NCI-H510A (cell line): Measurements from ENCODE around the gene GDPD5.

Source experiments
- DNase-seq: peaks from one replicate; lab custom pipeline; 2025; lab: John Stamatoyannopoulos, UW

Gene GDPD5

GRCh38 chr11:75492181-75492820 is 33.4 kb downstream of the GDPD5 start:
- DNase-seq = peak; percentile 29

GRCh38 chr11:75491465-75491864 is 34.3 kb downstream of the GDPD5 start:
- no peak for DNase-seq

GRCh38 chr11:75490221-75491181 is 35.2 kb downstream of the GDPD5 start:
- no peak for DNase-seq

DNA sequence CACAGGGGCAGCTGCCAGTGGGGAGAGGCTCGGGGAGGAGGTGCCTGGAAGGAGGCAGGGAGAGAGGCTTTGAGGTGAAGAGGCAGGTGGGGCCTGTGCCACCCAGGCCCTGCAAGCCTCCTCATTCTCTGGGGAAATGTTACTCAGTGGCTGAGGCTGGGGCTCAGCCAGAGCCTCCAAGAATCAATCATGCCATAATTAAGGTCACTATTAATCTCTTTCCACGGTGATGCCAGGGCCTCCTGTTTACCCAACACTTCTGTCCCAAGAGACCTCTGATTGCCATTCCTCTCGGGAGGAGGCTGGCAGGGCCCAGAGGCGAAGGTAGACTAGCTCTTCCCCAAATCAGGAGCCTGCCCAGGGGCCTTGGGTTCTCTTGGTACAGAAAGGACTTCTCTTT is 38.4 kb downstream of the GDPD5 start:
- DNase-seq = no peak

DNA sequence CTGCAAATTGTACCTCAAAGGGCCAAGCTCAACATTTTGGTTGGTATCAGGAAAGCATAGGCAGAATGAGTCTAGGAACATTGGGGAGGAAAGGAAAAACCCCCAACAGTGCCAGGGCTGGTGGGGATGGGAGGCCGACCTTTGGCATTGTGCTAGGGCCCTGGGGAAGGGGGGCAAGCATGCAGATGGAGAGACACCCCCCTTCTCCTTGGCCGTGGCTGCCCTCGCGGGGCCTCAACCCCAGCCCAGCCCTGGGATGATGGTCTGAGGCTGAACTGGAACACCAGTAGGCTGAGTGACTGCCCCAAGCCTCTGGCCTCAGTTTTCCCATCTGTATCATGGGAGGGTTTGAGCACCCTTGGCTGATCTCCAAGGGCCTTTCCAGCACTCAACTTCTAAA is 40.0 kb downstream of the GDPD5 start:
- DNase-seq = no peak

GRCh38 chr11:75482931-75483469 is 42.7 kb downstream of the GDPD5 start:
- DNase-seq = no peak

DNA sequence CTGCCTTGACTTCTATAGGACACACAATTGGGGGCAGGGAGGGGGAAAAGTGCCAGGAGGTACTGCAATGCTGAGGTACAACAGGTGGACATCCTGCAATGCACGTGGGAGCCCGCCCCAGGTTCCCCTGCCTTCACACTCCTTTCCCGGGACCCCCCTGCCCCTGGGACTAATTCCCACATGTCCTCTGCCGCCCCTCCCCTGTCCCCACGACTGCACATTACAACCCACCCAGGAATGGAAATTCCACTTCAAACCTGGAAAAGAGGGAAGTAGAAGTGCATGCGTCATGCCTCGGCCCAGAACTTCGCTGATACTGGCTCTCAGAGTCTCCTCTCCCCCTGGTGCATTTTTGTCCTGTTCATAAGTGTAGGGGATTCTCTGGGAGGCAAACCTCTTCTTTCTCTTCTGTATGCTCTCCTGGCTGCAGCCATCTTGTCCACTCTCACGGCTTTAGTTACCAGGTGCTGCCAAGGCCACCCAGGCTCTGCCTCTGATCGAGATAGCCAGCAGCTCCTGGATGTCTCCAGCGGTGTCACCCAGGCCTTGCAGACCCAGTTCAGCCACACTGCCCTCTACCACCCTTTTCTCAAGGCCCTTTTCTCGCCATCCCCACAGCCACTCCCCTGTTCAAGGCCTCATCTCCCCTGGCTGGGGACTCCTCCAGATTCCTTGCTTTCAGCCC is 43.7 kb downstream of the GDPD5 start:
- DNase-seq = no peak

GRCh38 chr11:75481223-75481921 is 44.4 kb downstream of the GDPD5 start:
- no peak for DNase-seq

DNA sequence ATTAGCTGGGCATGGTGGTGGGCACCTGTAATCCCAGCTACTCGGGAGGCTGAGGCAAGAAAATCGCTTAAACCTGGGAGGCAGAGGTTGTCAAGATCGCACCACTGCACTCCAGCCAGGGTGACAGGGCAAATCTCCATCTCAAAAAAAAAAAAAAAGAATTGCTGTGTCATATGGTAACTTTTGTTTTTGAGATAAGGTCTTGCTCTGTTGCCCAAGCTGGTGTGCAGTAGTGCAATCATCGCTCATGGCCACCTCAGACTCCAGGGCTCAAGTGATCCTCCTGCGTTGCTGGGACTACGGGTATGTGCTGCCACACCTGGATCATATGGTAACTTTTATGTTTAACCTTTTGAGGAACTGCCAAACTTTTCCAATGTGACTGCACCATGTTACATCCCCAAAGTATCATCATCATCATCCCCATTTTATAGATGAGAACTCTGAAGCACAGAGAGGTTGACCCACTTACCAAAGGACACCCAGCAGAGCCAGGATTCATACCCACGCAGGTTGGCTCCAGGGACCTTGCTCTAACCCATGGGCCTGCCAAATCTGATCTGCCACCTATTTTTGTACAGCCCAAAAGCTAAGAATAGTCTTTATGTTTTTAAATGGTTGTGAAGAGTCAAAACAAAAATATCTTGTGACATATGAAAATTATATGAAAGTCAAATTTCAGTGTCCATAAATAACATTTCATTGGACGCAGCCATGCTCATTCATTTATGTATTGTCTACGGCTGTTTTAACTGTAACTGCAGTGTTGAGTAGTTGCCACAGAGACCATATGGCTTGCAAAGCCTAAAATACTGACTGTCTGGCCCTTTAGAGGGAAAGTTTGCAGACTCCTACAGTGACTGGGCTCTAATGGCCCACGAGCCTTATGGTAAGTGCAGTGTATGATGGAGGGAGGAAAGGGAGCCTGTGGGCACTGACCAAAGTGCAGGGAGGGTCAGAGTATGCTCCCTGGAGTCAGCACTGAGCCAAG is 45.3 kb downstream of the GDPD5 start:
- DNase-seq = no peak

DNA sequence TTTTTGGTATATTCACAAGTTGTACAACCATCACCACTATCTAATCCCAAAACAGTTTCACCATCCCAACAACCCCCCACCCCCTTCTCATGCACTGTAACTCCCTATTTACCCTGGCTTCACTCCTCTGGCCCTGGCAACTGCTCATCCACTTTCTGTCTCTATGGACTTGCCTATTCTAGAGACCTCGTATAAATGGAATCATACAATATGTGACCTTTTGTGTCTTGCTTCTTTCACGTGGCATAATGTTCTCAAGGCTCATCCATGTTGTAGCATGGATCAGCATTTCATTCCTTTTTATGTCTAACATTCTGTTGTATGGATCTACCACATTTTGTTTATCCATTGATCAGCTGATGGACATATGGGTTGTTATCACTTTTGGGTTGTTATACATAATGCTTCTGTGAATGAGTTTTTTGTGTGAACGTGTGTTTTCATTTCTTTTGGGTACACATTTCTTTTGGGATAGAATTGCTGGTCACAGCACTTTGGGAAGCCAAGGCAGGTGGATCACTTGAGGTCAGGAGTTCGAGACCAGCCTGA is 46.1 kb downstream of the GDPD5 start:
- no peak for DNase-seq

GRCh38 chr11:75478783-75479596 is 46.8 kb downstream of the GDPD5 start:
- no peak for DNase-seq

- DNase-seq = no peak
Observed at GRCh38 chr11:75477614-75477935, 48.2 kb downstream of the GDPD5 start.

DNA sequence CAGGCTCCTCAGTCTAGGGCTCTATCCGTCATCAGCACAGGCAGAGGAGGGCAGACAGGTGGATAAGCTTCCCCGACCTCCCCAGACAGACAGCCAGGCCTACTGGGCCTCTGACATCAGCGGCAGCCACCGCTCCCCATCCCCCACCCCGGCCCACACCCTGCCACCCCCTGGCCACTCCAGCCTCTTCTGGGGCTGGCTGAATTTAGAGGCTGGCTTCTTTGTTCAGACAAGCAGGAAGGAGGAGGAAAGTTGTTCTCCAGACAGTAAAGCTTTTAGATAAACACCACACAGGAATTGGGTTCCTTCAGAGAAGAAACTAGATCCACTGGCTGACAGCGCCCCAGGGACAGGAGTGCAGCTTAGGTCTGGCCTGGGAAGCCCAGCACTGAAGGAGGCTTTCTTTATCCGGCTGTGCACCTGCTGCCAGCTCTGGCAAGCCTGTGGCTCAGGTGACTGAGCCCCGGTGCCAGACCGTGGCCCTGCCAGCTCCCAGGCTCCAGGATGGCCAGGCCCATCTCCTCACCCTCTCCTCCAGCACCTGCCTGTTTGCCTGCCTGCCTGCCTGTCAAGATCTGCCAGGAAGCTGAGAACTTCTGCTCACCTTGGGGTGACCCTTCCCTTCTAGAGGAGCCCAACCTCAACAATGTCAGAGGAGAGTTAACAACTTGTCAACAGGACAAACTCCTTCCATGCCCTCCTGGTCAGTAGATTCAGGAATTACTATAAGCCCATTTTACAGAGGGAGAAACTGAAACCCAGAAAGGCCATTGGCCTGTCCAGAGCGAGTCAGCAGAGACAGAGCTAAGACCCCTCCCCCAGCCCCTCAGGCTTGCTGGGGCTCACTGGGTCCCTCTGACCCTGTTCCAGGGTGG is 48.8 kb downstream of the GDPD5 start:
- DNase-seq = peak; percentile 68

- DNase-seq = peak; percentile 62
Observed at GRCh38 chr11:75475767-75476650, 49.7 kb downstream of the GDPD5 start.

- DNase-seq = peak; percentile 35
Observed at GRCh38 chr11:75474878-75475766, 50.6 kb downstream of the GDPD5 start.

DNA sequence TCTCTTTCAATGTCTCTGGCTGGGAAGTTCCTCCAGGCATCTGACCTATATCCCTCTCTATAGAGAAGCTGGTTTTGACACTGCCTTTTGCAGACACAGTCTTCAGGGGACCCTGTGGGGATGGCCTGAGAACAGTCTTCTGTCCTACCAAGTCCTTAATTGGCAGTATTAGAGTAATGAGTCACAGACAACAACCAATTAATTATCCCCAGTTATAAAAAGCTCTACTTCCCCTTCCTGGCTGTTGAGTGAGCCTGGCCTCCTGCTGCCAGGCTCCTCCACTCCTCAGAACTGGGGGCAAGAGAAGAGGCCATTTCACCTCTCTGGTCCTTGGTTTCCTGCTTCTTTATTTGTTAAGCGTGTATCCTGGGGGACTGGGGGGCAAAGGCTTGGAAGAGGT is 51.5 kb downstream of the GDPD5 start:
- no peak for DNase-seq

DNA sequence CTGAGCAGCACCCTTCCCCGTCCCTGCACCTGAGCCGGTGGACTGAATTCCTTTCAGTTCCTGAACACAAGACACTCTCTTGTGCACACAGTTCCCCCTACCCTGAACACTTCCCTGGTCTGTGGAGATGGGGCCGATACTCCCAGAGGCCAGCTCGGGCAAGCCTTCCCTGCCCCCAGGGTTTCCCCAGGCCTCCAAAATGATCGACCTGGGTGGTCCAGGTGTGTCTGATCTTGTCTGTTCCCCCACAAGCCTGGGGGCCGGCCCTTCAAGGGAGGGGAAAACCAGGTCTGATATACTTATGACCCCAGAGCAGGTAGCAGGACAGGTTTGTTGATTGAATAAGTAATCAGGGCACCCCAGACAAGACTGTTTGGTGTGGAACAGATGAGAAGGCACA is 52.1 kb downstream of the GDPD5 start:
- no peak for DNase-seq
